ENCODE data around the gene SOX15. TPM values are rescaled to one million over a fixed set of nuclear protein-coding genes. Genes with fewer than 3 reads are reported as not detected.

The SOX15 gene
- total RNA-seq, 4 donors from 2014 or later: 1.9 to 2.7 (median 2.4) TPM; not detected in 1

GRCh38 chr17:7560172-7561027, 29.5 kb downstream of the SOX15 start:
- Histone ChIP-seq H3K27ac (peak overlapping the region; percentile 89 to 99 (median 93)), H3K27me3 (no peaks in the 10 kb centered on the region), H3K9me3 (peaks cover 0 to 4% (median 0%) of the 10 kb centered on the region in 4 donors), H3K36me3 (peaks cover 0 to 23% (median 0%) of the 10 kb centered on the region in 3 donors), H3K4me1 (peaks cover 9 to 68% (median 32%) of the 10 kb centered on the region in 4 donors), H3K4me3 (peak overlapping the region in 3 of 4 donors; percentile 71 to 99 (median 98))
- DNase-seq: peak; percentile 66 to 86 (median 82)
- TF ChIP-seq CTCF (IDR thresholded peaks at IDR 0.05) (peak; percentile 40 to 78 (median 66)), POLR2A (IDR thresholded peaks at IDR 0.05) (no peak)

- no peak for TF ChIP-seq POLR2A (IDR thresholded peaks at IDR 0.05)
- TF ChIP-seq CTCF (IDR thresholded peaks at IDR 0.05): no peak
- Histone ChIP-seq H3K36me3 (peaks cover 0 to 14% (median 0%) of the 10 kb centered on the region in 3 donors), H3K27ac (peak overlapping the region; percentile 89 to 99 (median 93)), H3K4me3 (peak overlapping the region; percentile 17 to 99 (median 51)), H3K27me3 (no peaks in the 10 kb centered on the region), H3K4me1 (peaks cover 9 to 65% (median 32%) of the 10 kb centered on the region in 4 donors), H3K9me3 (peaks cover 0 to 4% (median 0%) of the 10 kb centered on the region in 4 donors)
- DNase-seq: peak in 2 of 3 donors; percentile 58 to 66
Observed at GRCh38 chr17:7559320-7560171, 30.3 kb downstream of the SOX15 start.

- peak within 1 kb of the TSS; percentile 89 to 99 (median 93) for H3K27ac ChIP-seq
- H3K9me3 ChIP-seq: peaks cover 0 to 4% (median 0%) of the 10 kb centered on the region in 4 donors
- no peaks in the 10 kb centered on the region for H3K27me3 ChIP-seq
- H3K4me3 ChIP-seq: peak within 1 kb of the TSS; percentile 17 to 99 (median 51)
- DNase-seq: peak; percentile 39 to 78 (median 67)
- TF ChIP-seq POLR2A (IDR thresholded peaks at IDR 0.05) (no peak), CTCF (IDR thresholded peaks at IDR 0.05) (no peak)
- peaks cover 0 to 6% (median 0%) of the 10 kb centered on the region in 3 donors for H3K36me3 ChIP-seq
- peaks cover 9 to 57% (median 32%) of the 10 kb centered on the region in 4 donors for H3K4me1 ChIP-seq
Observed at GRCh38 chr17:7558544-7559319, 31.2 kb downstream of the SOX15 start, which contains the start of gene TNFSF13. TNFSF13 (plus strand) TSS chr17:7558750; CDS start chr17:7559040, 290 bp downstream.

- Histone ChIP-seq H3K9me3 (peaks cover 0 to 4% (median 0%) of the 10 kb centered on the region in 4 donors), H3K27ac (peak overlapping the region; percentile 89 to 99 (median 93)), H3K36me3 (no peaks in the 10 kb centered on the region), H3K27me3 (no peaks in the 10 kb centered on the region), H3K4me3 (peak overlapping the region; percentile 17 to 99 (median 51)), H3K4me1 (peaks cover 7 to 49% (median 32%) of the 10 kb centered on the region in 4 donors)
- TF ChIP-seq POLR2A (IDR thresholded peaks at IDR 0.05) (peak; percentile 83 to 87), CTCF (IDR thresholded peaks at IDR 0.05) (peak in 2 of 6 experiments; percentile 8 to 11)
- peak; percentile 77 to 94 (median 93) for DNase-seq
Observed at GRCh38 chr17:7557775-7558543, 31.9 kb downstream of the SOX15 start.

Measured in Peyer's patch (tissue), 4 donors.